Mammary epithelial cell (primary cell): ENCODE data around the gene OTUD4.

ENCODE experiments used
- CTCF ChIP-seq, 2 donors: IDR thresholded peaks in 1 of 2; conservative IDR thresholded peaks in 1 of 2; 2 replicates each; pipeline ENCODE4 v1.5.1; 2011 to 2012; ENCODE audit warnings: inconsistent platforms in 2 of 2, low read length in 2 of 2, mild to moderate bottlenecking in 2 of 2, control low read depth in 1 of 2, low read depth in 1 of 2; ENCODE audit not compliant: insufficient read depth in 1 of 2; ENCODE audit errors: extremely low read depth in 1 of 2
- EZH2 ChIP-seq: IDR thresholded peaks from 2 replicates; pipeline ENCODE4 v1.6.1; 2012; ENCODE audit warnings: low read length, inconsistent platforms, borderline replicate concordance

DNA sequence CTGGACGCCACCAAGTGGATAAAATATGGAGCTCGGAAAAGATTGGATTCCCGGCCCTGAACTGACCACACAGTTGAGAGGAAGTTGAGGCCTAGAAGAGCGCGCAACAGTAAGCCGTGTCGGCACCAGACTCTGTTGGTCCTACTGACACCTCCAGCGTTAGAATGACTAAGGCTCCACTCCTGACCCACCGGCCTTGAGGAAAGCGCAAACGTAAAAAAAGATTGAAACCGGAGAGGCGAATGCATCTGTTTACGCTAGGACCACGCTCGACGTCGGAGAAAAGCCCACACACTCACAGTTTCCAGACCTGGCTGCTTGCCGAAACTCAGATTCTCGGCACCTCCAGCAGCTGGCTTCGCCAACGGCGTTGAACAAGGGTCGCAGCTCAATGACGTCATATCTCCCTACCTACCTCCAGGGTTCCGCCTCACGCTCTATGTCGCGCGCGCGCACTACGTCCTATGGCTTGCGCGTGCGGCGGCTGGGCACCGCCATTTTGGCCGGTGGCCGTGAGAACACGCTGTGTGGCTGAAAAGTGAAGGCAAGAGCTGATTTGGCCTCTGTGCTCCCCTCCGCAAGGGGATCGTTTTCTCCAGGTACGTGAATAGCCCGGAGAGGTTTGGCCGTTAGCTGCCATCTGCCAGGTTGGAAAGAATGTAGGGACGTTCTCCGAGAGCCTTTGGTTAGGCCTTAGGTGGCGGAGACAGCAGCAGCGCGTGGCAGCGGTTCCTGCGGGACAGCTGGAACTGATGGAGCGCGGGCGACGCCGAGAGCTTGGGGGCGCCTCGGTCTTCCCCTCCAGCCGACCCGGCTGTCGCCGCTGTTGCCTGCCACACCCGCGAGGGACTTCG is 82.3 kb downstream of the OTUD4 start, which contains the start of the genes ABCE1 and ANAPC10:
- TF ChIP-seq EZH2: no peak
- peak in 1 of 2 donors; percentile 14 for TF ChIP-seq CTCF (conservative IDR thresholded peaks at IDR 0.05 in 1 of 2, IDR thresholded peaks at IDR 0.05 in 1 of 2; ENCODE audit: extremely low read depth in 1 of 2, insufficient read depth in 1 of 2, low read depth in 1 of 2, low read length in 2 of 2)
